ENCODE data around the gene MICOS13.

Gene MICOS13

GRCh38 chr19:5655412-5655811 lies 24.9 kb downstream of the MICOS13 start:
- peaks cover 43% of the 10 kb centered on the region; the same call in 1 of the 2 replicates for H3K79me2 ChIP-seq (ENCODE audit: low read length)
- no peaks in the 10 kb centered on the region for H3K9me3 ChIP-seq (ENCODE audit: insufficient read depth, low read length)
- no peak overlapping the region for H3K4me2 ChIP-seq (ENCODE audit: low read length)
- H2AFZ ChIP-seq (ENCODE audit: low read depth, low read length), result no peak overlapping the region
- no peak overlapping the region for H3K4me3 ChIP-seq (ENCODE audit: low read length)
- no peaks in the 10 kb centered on the region for H3K4me1 ChIP-seq (ENCODE audit: low read length)
- no peaks in the 10 kb centered on the region for H3K27me3 ChIP-seq (ENCODE audit: low read depth, low read length)
- H3K27ac ChIP-seq (ENCODE audit: low read length), result no peak overlapping the region
- H3K9ac ChIP-seq (ENCODE audit: low read length), result no peak overlapping the region
- H3K36me3 ChIP-seq (replicated peaks; ENCODE audit: low read depth, low read length), result peaks cover 71% of the 10 kb centered on the region
- TF ChIP-seq, protein P1, sequence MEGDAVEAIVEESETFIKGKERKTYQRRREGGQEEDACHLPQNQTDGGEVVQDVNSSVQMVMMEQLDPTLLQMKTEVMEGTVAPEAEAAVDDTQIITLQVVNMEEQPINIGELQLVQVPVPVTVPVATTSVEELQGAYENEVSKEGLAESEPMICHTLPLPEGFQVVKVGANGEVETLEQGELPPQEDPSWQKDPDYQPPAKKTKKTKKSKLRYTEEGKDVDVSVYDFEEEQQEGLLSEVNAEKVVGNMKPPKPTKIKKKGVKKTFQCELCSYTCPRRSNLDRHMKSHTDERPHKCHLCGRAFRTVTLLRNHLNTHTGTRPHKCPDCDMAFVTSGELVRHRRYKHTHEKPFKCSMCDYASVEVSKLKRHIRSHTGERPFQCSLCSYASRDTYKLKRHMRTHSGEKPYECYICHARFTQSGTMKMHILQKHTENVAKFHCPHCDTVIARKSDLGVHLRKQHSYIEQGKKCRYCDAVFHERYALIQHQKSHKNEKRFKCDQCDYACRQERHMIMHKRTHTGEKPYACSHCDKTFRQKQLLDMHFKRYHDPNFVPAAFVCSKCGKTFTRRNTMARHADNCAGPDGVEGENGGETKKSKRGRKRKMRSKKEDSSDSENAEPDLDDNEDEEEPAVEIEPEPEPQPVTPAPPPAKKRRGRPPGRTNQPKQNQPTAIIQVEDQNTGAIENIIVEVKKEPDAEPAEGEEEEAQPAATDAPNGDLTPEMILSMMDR (IDR thresholded peaks at IDR 0.05; ENCODE audit: low read depth, low read length), result no peak
- no peak for TF ChIP-seq EZH2phosphoT487 (IDR thresholded peaks at IDR 0.05; ENCODE audit: low read depth)
- H4K20me1 ChIP-seq (ENCODE audit: insufficient read depth, low read length), result peaks cover 3% of the 10 kb centered on the region; the same call in 1 of the 2 replicates

- Histone ChIP-seq H3K9ac (ENCODE audit: low read length) (no peak overlapping the region), H3K27ac (ENCODE audit: low read length) (no peak overlapping the region), H4K20me1 (ENCODE audit: insufficient read depth, low read length) (peaks cover 3% of the 10 kb centered on the region; the same call in 1 of the 2 replicates), H3K79me2 (ENCODE audit: low read length) (peaks cover 46% of the 10 kb centered on the region), H3K4me2 (ENCODE audit: low read length) (no peak overlapping the region), H3K9me3 (ENCODE audit: insufficient read depth, low read length) (no peaks in the 10 kb centered on the region), H3K4me1 (ENCODE audit: low read length) (no peaks in the 10 kb centered on the region), H3K27me3 (ENCODE audit: low read depth, low read length) (no peaks in the 10 kb centered on the region), H3K4me3 (ENCODE audit: low read length) (no peak overlapping the region), H2AFZ (ENCODE audit: low read depth, low read length) (no peak overlapping the region), H3K36me3 (replicated peaks; ENCODE audit: low read depth, low read length) (peaks cover 74% of the 10 kb centered on the region)
- no peak for TF ChIP-seq EZH2phosphoT487 (IDR thresholded peaks at IDR 0.05; ENCODE audit: low read depth)
- TF ChIP-seq, protein P1 (IDR thresholded peaks at IDR 0.05; ENCODE audit: low read depth, low read length), result no peak
These were observed 25.4 kb downstream of the MICOS13 start for GRCh38 chr19:5654931-5655330.

- H2AFZ ChIP-seq (ENCODE audit: low read depth, low read length), result no peak overlapping the region
- TF ChIP-seq, protein P1 (IDR thresholded peaks at IDR 0.05; ENCODE audit: low read depth, low read length), result no peak
- TF ChIP-seq EZH2phosphoT487 (IDR thresholded peaks at IDR 0.05; ENCODE audit: low read depth), result no peak
- no peak overlapping the region for H3K9ac ChIP-seq (ENCODE audit: low read length)
- H3K4me1 ChIP-seq (ENCODE audit: low read length), result no peaks in the 10 kb centered on the region
- no peak overlapping the region for H3K27ac ChIP-seq (ENCODE audit: low read length)
- H3K4me3 ChIP-seq (ENCODE audit: low read length), result no peak overlapping the region
- no peaks in the 10 kb centered on the region for H3K9me3 ChIP-seq (ENCODE audit: insufficient read depth, low read length)
- H3K36me3 ChIP-seq (replicated peaks; ENCODE audit: low read depth, low read length), result peaks cover 77% of the 10 kb centered on the region
- peaks cover 9% of the 10 kb centered on the region for H4K20me1 ChIP-seq (ENCODE audit: insufficient read depth, low read length)
- no peak overlapping the region for H3K4me2 ChIP-seq (ENCODE audit: low read length)
- peaks cover 56% of the 10 kb centered on the region for H3K79me2 ChIP-seq (ENCODE audit: low read length)
- no peaks in the 10 kb centered on the region for H3K27me3 ChIP-seq (ENCODE audit: low read depth, low read length)
These were observed 28.1 kb downstream of the MICOS13 start for GRCh38 chr19:5652261-5652660.

- no peak overlapping the region for H3K4me3 ChIP-seq (ENCODE audit: low read length)
- no peaks in the 10 kb centered on the region for H3K9me3 ChIP-seq (ENCODE audit: insufficient read depth, low read length)
- peaks cover 18% of the 10 kb centered on the region for H4K20me1 ChIP-seq (ENCODE audit: insufficient read depth, low read length)
- peaks cover 82% of the 10 kb centered on the region for H3K36me3 ChIP-seq (replicated peaks; ENCODE audit: low read depth, low read length)
- H3K79me2 ChIP-seq (ENCODE audit: low read length), result peaks cover 62% of the 10 kb centered on the region
- no peak overlapping the region for H2AFZ ChIP-seq (ENCODE audit: low read depth, low read length)
- H3K4me2 ChIP-seq (ENCODE audit: low read length), result no peak overlapping the region
- no peak for TF ChIP-seq EZH2phosphoT487 (IDR thresholded peaks at IDR 0.05; ENCODE audit: low read depth)
- TF ChIP-seq, protein P1 (IDR thresholded peaks at IDR 0.05; ENCODE audit: low read depth, low read length), result no peak
- H3K4me1 ChIP-seq (ENCODE audit: low read length), result no peaks in the 10 kb centered on the region
- no peak overlapping the region for H3K27ac ChIP-seq (ENCODE audit: low read length)
- no peak overlapping the region for H3K9ac ChIP-seq (ENCODE audit: low read length)
- no peaks in the 10 kb centered on the region for H3K27me3 ChIP-seq (ENCODE audit: low read depth, low read length)
These were observed 29.0 kb downstream of the MICOS13 start for GRCh38 chr19:5651361-5651760.
